ENCODE measurements around the gene LEKR1. TPM values are rescaled to one million over a fixed set of nuclear protein-coding genes. Genes with fewer than 3 reads are reported as not detected.

The LEKR1 gene
- total RNA-seq, 2 experiments from 2014 or later = 0.40 to 1.1 TPM

GRCh38 chr3:157094751-157095480 is 268.8 kb downstream of the LEKR1 start:
- CTCF ChIA-PET = interaction anchor here (1.0 to 5.3 kb wide), 4 partner anchors 9 to 42 kb away, joined by 3 to 29 read pairs (median 20); no protein-coding TSS in a partner anchor
- Mint-ChIP-seq H3K4me1 (ENCODE audit: low read depth) (peaks cover 46% of the 10 kb centered on the region), H3K36me3 (ENCODE audit: low read depth) (peaks cover 5% of the 10 kb centered on the region), H3K4me3 (no peak overlapping the region), H3K27me3 (no peaks in the 10 kb centered on the region), H3K9me3 (no peaks in the 10 kb centered on the region), H3K27ac (no peak overlapping the region)
- no peak for TF ChIP-seq CTCF (IDR thresholded peaks at IDR 0.05)
- intact Hi-C loops (cut with micrococcal nuclease) = no loop called here
- DNase-seq (no peak), ATAC-seq (no peak)
- POLR2A ChIA-PET = interaction anchor here (1.2 to 1.5 kb wide), 3 partner anchors 9 to 27 kb away, joined by 3 to 5 read pairs (median 4); no protein-coding TSS in a partner anchor

Other genes with a start within 250 kb of the LEKR1 start
- 10 to 100 TPM; 28.0 to 30.0 TPM for gene TIPARP, start 151.8 kb upstream of the LEKR1 start, total RNA-seq